Measurements from ENCODE around the gene ADRB2. TPM values are rescaled to one million over a fixed set of nuclear protein-coding genes. Genes with fewer than 3 reads are reported as not detected.

Gene ADRB2
- total RNA-seq = 1 to 10 TPM in 1 of 2 donors, under 1 TPM in 1; 0.94 to 1.2 TPM

DNA sequence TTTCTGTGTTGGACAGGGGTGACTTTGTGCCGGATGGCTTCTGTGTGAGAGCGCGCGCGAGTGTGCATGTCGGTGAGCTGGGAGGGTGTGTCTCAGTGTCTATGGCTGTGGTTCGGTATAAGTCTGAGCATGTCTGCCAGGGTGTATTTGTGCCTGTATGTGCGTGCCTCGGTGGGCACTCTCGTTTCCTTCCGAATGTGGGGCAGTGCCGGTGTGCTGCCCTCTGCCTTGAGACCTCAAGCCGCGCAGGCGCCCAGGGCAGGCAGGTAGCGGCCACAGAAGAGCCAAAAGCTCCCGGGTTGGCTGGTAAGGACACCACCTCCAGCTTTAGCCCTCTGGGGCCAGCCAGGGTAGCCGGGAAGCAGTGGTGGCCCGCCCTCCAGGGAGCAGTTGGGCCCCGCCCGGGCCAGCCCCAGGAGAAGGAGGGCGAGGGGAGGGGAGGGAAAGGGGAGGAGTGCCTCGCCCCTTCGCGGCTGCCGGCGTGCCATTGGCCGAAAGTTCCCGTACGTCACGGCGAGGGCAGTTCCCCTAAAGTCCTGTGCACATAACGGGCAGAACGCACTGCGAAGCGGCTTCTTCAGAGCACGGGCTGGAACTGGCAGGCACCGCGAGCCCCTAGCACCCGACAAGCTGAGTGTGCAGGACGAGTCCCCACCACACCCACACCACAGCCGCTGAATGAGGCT is at the start of gene ADRB2:
TSS of gene ADRB2 (plus strand) at position 559 of the 686 bp plus-strand sequence. CDS start 221 bp downstream, outside the sequence.
- Histone ChIP-seq H3K27ac (peak within 1 kb of the TSS; percentile 70), H3K36me3 (no peaks in the 10 kb centered on the region), H3K9me3 (no peaks in the 10 kb centered on the region), H3K27me3 (no peaks in the 10 kb centered on the region), H3K4me3 (peak within 1 kb of the TSS; percentile 43), H3K4me1 (no peaks in the 10 kb centered on the region), H3K9ac (ENCODE audit: low read depth in 2 of 2, low read length in 2 of 2) (peak within 1 kb of the TSS; percentile 61 to 90)
- DNase-seq = peak; percentile 95
- TF ChIP-seq, protein P1, sequence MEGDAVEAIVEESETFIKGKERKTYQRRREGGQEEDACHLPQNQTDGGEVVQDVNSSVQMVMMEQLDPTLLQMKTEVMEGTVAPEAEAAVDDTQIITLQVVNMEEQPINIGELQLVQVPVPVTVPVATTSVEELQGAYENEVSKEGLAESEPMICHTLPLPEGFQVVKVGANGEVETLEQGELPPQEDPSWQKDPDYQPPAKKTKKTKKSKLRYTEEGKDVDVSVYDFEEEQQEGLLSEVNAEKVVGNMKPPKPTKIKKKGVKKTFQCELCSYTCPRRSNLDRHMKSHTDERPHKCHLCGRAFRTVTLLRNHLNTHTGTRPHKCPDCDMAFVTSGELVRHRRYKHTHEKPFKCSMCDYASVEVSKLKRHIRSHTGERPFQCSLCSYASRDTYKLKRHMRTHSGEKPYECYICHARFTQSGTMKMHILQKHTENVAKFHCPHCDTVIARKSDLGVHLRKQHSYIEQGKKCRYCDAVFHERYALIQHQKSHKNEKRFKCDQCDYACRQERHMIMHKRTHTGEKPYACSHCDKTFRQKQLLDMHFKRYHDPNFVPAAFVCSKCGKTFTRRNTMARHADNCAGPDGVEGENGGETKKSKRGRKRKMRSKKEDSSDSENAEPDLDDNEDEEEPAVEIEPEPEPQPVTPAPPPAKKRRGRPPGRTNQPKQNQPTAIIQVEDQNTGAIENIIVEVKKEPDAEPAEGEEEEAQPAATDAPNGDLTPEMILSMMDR (IDR thresholded peaks at IDR 0.05) = no peak
- intact Hi-C loops (cut with DNase I) = no loop called here

DNA sequence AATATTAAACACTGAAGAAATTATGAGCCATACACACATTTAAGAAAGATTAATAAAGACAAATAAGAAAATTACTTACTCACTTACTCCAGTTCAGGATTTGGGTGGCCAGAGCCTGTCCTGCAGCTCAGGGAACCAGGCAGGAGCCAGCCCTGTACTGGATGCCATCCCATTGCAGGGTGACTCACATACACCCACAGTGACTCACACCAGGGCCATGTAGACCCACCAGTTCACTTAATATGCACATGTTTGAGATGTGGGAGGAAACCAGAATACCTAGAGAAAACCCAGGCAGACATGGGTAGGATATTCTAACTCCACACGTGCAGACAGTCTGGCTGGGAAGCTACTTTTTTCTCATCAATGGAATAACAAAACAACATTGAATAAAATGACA is 49.6 kb upstream of the ADRB2 start:
- no peak for DNase-seq
- intact Hi-C loops (cut with DNase I) = no loop called here
- Histone ChIP-seq H3K4me3 (no peak overlapping the region), H3K4me1 (no peaks in the 10 kb centered on the region), H3K9ac (ENCODE audit: low read depth in 2 of 2, low read length in 2 of 2) (no peak overlapping the region), H3K27ac (no peak overlapping the region), H3K36me3 (no peaks in the 10 kb centered on the region), H3K27me3 (no peaks in the 10 kb centered on the region), H3K9me3 (no peaks in the 10 kb centered on the region)
- TF ChIP-seq, protein P1 (IDR thresholded peaks at IDR 0.05) = no peak

DNA sequence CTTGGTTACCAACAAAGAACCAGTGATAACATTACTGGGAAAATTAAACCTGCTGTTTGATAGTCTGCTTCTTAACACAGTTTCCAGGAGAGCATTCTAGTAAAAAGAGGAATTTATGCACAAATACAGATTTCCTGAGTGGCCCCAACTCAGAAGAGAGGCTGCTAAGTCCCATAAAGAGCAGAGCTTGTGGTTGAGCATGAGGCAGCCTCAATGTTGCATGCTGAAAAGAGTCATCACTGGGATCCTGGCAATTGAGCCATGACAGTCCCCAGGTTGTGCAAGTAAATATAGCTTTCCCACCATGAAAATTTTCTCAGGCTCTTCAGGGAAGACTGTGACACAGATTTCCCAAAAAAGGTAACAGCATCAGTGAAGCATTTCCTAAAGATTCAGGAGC is 47.5 kb upstream of the ADRB2 start:
- Histone ChIP-seq H3K27me3 (no peaks in the 10 kb centered on the region), H3K4me1 (no peaks in the 10 kb centered on the region), H3K4me3 (no peak overlapping the region), H3K27ac (no peak overlapping the region), H3K36me3 (no peaks in the 10 kb centered on the region), H3K9me3 (no peaks in the 10 kb centered on the region), H3K9ac (ENCODE audit: low read depth in 2 of 2, low read length in 2 of 2) (no peak overlapping the region)
- no peak for DNase-seq
- TF ChIP-seq, protein P1 (IDR thresholded peaks at IDR 0.05) = no peak
- intact Hi-C loops (cut with DNase I) = no loop called here

DNA sequence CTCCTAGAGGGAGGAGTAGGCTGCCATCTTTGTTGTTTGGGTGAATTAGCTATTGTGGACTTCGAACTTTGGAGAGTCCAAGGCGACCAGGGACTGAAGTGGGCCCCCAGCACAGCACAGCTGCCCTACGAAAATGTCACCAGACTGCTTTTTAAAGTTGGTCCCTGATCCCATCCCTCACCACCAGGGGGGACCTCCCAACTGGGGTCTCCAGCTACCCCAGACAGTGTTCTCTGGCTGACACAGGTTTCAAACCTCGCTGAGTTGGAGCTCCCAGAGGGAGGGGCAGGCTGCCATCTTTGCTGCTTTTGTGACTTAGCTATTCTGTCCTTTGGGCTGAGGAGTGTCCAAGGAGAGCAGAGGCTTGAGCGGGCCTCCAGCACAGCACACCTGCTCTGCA is 45.7 kb upstream of the ADRB2 start:
- Histone ChIP-seq H3K9ac (ENCODE audit: low read depth in 2 of 2, low read length in 2 of 2) (no peak overlapping the region), H3K27ac (no peak overlapping the region), H3K27me3 (no peaks in the 10 kb centered on the region), H3K36me3 (no peaks in the 10 kb centered on the region), H3K4me3 (no peak overlapping the region), H3K9me3 (no peaks in the 10 kb centered on the region), H3K4me1 (no peaks in the 10 kb centered on the region)
- no peak for DNase-seq
- TF ChIP-seq, protein P1 (IDR thresholded peaks at IDR 0.05) = no peak
- intact Hi-C loops (cut with DNase I) = no loop called here

DNA sequence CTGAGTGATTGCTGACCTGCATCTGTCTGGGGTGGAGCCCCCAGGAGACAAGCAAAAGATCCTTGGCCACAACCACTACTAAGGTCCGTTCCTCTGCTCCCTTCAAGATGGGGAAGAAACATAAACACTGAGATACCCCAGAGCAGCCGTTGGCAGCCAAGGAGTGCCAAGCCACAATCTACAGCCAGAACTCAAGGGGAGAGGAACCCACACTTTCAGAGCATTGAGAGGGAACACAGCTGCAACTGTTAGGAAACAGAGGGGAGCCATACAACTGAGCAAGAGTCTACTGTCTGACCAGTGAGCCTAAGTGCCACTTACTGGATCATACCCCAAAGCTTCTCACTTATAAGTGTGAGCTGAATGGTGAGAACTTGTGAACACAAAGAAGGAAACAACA is 44.6 kb upstream of the ADRB2 start:
- no peaks in the 10 kb centered on the region for H3K36me3 ChIP-seq
- H3K9me3 ChIP-seq = no peaks in the 10 kb centered on the region
- H3K9ac ChIP-seq (ENCODE audit: low read depth in 2 of 2, low read length in 2 of 2) = no peak overlapping the region
- H3K27me3 ChIP-seq = no peaks in the 10 kb centered on the region
- TF ChIP-seq, protein P1 (IDR thresholded peaks at IDR 0.05) = no peak
- DNase-seq = no peak
- H3K4me1 ChIP-seq = no peaks in the 10 kb centered on the region
- intact Hi-C loops (cut with DNase I) = no loop called here
- H3K4me3 ChIP-seq = no peak overlapping the region
- no peak overlapping the region for H3K27ac ChIP-seq

Data from colonic mucosa (tissue), 4 donors.